PC-3 (cell line): ENCODE data around the gene MYH14.

Source experiments
- CTCF ChIP-seq: fragments of 300-600 bp; sonication (generic); conservative IDR thresholded peaks from 2 replicates; pipeline ENCODE4 v1.5.1; 2017; ENCODE audit warnings: antibody characterized with exemption, low read depth, mild to moderate bottlenecking, low read length
- EZH2 ChIP-seq: fragments of 300-600 bp; sonication (generic); IDR thresholded peaks from one replicate; pipeline ENCODE4 v1.6.1; 2017; ENCODE audit warnings: antibody characterized with exemption, mild to moderate bottlenecking, low read length; ENCODE audit not compliant: unreplicated experiment

- TF ChIP-seq CTCF: no peak
- TF ChIP-seq EZH2: no peak
Measured at GRCh38 chr19:50332244-50333038, 129.0 kb downstream of the MYH14 start.
